NCI-H1048 (cell line): ENCODE results near the gene ID3.

Experiments
- DNase-seq: peaks from one replicate; lab custom pipeline; 2025; lab: John Stamatoyannopoulos, UW

The ID3 gene

GRCh38 chr1:23559136-23559984 lies at the start of gene ID3:
TSS of gene ID3 (minus strand) at chr1:23559501. CDS start at chr1:23559426, 75 bp downstream.
- peak; percentile 87 for DNase-seq

- DNase-seq: no peak
Measured at GRCh38 chr1:23607944-23608343, 48.6 kb upstream of the ID3 start.

- no peak for DNase-seq
Measured at GRCh38 chr1:23601968-23602876, 42.9 kb upstream of the ID3 start.

GRCh38 chr1:23601135-23601967 lies 42.0 kb upstream of the ID3 start:
- DNase-seq: no peak

- no peak for DNase-seq
Measured at GRCh38 chr1:23600283-23600682, 41.0 kb upstream of the ID3 start.

- DNase-seq: no peak
Measured at GRCh38 chr1:23599125-23599524, 39.8 kb upstream of the ID3 start.

GRCh38 chr1:23598424-23598823 lies 39.1 kb upstream of the ID3 start:
- no peak for DNase-seq

GRCh38 chr1:23597635-23598388 lies 38.5 kb upstream of the ID3 start:
- no peak for DNase-seq

GRCh38 chr1:23596382-23597358 lies 37.4 kb upstream of the ID3 start:
- DNase-seq: no peak

GRCh38 chr1:23594927-23595353 lies 35.6 kb upstream of the ID3 start:
- DNase-seq: no peak

GRCh38 chr1:23594149-23594907 lies 35.0 kb upstream of the ID3 start:
- DNase-seq: no peak

GRCh38 chr1:23593556-23594148 lies 34.4 kb upstream of the ID3 start:
- no peak for DNase-seq

- DNase-seq: no peak
Measured at GRCh38 chr1:23593042-23593521, 33.8 kb upstream of the ID3 start.

- no peak for DNase-seq
Measured at GRCh38 chr1:23592209-23592892, 33.0 kb upstream of the ID3 start.

GRCh38 chr1:23591460-23592208 lies 32.3 kb upstream of the ID3 start:
- no peak for DNase-seq

- no peak for DNase-seq
Measured at GRCh38 chr1:23590058-23590783, 30.9 kb upstream of the ID3 start.

- DNase-seq: no peak
Measured at GRCh38 chr1:23589585-23589986, 30.3 kb upstream of the ID3 start.
